GM18520 (cell line): Measurements from ENCODE around the gene DNAJC22.
A peak's percentile ranks its signal among the peaks of the same experiment; 100 is the strongest.
"Not testable (repeated sequence)": the region's sequence is repeated elsewhere in the genome, so short reads cannot be mapped to it uniquely, and the experiment has no call there.

Experiments
- ATAC-seq: cut with Tn5 transposase; IDR thresholded peaks from one replicate; pipeline ENCODE4 v1.9.1; 2021; ENCODE audit not compliant: unreplicated experiment

The DNAJC22 gene

GRCh38 chr12:49346659-49347310 is at the start of gene DNAJC22:
Gene DNAJC22 (plus strand): TSS chr12:49346888. CDS start chr12:49348873, 1,985 bp downstream.
- ATAC-seq, result no peak

- no peak for ATAC-seq
These were observed 49.0 kb upstream of the DNAJC22 start for GRCh38 chr12:49297695-49298060.

GRCh38 chr12:49298160-49298559 is 48.5 kb upstream of the DNAJC22 start:
- no peak for ATAC-seq

- ATAC-seq, result no peak
These were observed 44.9 kb upstream of the DNAJC22 start for GRCh38 chr12:49301760-49302159.

- ATAC-seq, result no peak
These were observed 42.5 kb upstream of the DNAJC22 start for GRCh38 chr12:49304161-49304560.

GRCh38 chr12:49305762-49306510 is 40.8 kb upstream of the DNAJC22 start:
- no peak for ATAC-seq

GRCh38 chr12:49309386-49309785 is 37.3 kb upstream of the DNAJC22 start:
- no peak for ATAC-seq

- not testable (repeated sequence) for ATAC-seq
These were observed 36.2 kb upstream of the DNAJC22 start for GRCh38 chr12:49310451-49311000.

- no peak for ATAC-seq
These were observed 31.9 kb upstream of the DNAJC22 start for GRCh38 chr12:49314811-49315210.

- ATAC-seq, result not testable (repeated sequence)
These were observed 29.6 kb upstream of the DNAJC22 start for GRCh38 chr12:49317118-49317517.

- ATAC-seq, result not testable (repeated sequence)
These were observed 26.1 kb upstream of the DNAJC22 start for GRCh38 chr12:49320411-49321103.

GRCh38 chr12:49322367-49322707 is 24.4 kb upstream of the DNAJC22 start:
- ATAC-seq, result no peak

GRCh38 chr12:49322708-49323523 is 23.8 kb upstream of the DNAJC22 start, which contains the start of gene TROAP:
Gene TROAP (plus strand): TSS chr12:49323255. CDS start chr12:49323609, 354 bp downstream.
- ATAC-seq, result peak; percentile 98

- no peak for ATAC-seq
These were observed 23.1 kb upstream of the DNAJC22 start for GRCh38 chr12:49323524-49324097.

- no peak for ATAC-seq
These were observed 21.1 kb upstream of the DNAJC22 start for GRCh38 chr12:49325606-49326005.

- ATAC-seq, result no peak
These were observed 19.3 kb upstream of the DNAJC22 start for GRCh38 chr12:49327368-49327767.

- no peak for ATAC-seq
These were observed 18.8 kb upstream of the DNAJC22 start for GRCh38 chr12:49327887-49328286.

GRCh38 chr12:49328816-49329215 is 17.9 kb upstream of the DNAJC22 start:
- no peak for ATAC-seq

- ATAC-seq, result no peak
These were observed 16.6 kb upstream of the DNAJC22 start for GRCh38 chr12:49330032-49330619.
